ENCODE results near the gene GOLGA6L10. TPM values are rescaled to one million over a fixed set of nuclear protein-coding genes. Genes with fewer than 3 reads are reported as not detected.

Gene GOLGA6L10
- total and polyA plus RNA-seq, 9 of the 15 experiments (the other 6 are each of a cell fraction or from before 2014, with no cell fraction given): 0.32 to 7.1 (median 2.0) TPM

DNA sequence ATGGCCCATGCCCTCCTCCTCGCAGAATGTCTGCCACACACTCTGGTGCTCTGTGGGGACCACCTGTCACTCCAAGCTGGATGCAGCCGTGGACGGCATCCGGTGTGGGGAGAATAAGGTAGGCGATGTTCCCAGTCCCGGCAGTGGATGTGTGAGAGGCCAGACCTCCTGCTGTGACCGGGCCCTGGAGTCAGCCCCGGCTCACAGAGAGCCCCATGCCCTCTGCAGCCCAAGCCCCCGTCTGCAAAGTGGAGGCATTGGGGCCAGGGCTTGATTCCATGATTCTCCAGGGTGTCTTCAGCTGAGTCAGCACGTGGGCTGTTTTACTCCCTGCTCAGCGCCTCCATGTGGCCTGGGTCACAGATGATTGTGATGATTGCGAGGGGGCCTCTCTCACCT is 32.2 kb downstream of the GOLGA6L10 start (continued):
- TF ChIP-seq TGIF2 (CRISPR knock-in tag; IDR thresholded peaks at IDR 0.05) (no peak), NR2C2 (CRISPR knock-in tag; IDR thresholded peaks at IDR 0.05) (no peak), NR2C2 (tag; IDR thresholded peaks at IDR 0.05) (no peak), SUPT5H (IDR thresholded peaks at IDR 0.05) (no peak), ZKSCAN3 (CRISPR knock-in tag; IDR thresholded peaks at IDR 0.05) (no peak), NCOA6 (IDR thresholded peaks at IDR 0.05) (no peak), L3MBTL2 (IDR thresholded peaks at IDR 0.05) (peak; percentile 88), MBD2 (IDR thresholded peaks at IDR 0.05; ENCODE audit: borderline replicate concordance, low read depth) (no peak), PRMT5 (CRISPR knock-in tag; IDR thresholded peaks at IDR 0.05) (no peak), ZNF316 (IDR thresholded peaks at IDR 0.05) (peak; percentile 96), MAFK (IDR thresholded peaks at IDR 0.05; ENCODE audit: low read length) (peak; percentile 87), SMAD2 (IDR thresholded peaks at IDR 0.05; ENCODE audit: low read depth, low read length) (no peak), ARID2 (IDR thresholded peaks at IDR 0.05) (no peak), ZNF224 (CRISPR knock-in tag; IDR thresholded peaks at IDR 0.05) (no peak), MAFF (IDR thresholded peaks at IDR 0.05; ENCODE audit: low read length) (peak; percentile 75), ZNF134 (CRISPR knock-in tag; conservative IDR thresholded peaks at IDR 0.05) (no peak)
- TF ChIP-seq, protein P1, sequence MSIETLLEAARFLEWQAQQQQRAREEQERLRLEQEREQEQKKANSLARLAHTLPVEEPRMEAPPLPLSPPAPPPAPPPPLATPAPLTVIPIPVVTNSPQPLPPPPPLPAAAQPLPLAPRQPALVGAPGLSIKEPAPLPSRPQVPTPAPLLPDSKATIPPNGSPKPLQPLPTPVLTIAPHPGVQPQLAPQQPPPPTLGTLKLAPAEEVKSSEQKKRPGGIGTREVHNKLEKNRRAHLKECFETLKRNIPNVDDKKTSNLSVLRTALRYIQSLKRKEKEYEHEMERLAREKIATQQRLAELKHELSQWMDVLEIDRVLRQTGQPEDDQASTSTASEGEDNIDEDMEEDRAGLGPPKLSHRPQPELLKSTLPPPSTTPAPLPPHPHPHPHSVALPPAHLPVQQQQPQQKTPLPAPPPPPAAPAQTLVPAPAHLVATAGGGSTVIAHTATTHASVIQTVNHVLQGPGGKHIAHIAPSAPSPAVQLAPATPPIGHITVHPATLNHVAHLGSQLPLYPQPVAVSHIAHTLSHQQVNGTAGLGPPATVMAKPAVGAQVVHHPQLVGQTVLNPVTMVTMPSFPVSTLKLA (conservative IDR thresholded peaks at IDR 0.05): 0 out of 4 replicates have a peak, but pooled peaks of 1 of the 2 experiments have one; percentile 27
- TF ChIP-seq, protein P2, sequence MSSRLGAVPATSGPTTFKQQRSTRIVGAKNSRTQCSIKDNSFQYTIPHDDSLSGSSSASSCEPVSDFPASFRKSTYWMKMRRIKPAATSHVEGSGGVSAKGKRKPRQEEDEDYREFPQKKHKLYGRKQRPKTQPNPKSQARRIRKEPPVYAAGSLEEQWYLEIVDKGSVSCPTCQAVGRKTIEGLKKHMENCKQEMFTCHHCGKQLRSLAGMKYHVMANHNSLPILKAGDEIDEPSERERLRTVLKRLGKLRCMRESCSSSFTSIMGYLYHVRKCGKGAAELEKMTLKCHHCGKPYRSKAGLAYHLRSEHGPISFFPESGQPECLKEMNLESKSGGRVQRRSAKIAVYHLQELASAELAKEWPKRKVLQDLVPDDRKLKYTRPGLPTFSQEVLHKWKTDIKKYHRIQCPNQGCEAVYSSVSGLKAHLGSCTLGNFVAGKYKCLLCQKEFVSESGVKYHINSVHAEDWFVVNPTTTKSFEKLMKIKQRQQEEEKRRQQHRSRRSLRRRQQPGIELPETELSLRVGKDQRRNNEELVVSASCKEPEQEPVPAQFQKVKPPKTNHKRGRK (tag; IDR thresholded peaks at IDR 0.05): no peak
- TF ChIP-seq, protein P3, sequence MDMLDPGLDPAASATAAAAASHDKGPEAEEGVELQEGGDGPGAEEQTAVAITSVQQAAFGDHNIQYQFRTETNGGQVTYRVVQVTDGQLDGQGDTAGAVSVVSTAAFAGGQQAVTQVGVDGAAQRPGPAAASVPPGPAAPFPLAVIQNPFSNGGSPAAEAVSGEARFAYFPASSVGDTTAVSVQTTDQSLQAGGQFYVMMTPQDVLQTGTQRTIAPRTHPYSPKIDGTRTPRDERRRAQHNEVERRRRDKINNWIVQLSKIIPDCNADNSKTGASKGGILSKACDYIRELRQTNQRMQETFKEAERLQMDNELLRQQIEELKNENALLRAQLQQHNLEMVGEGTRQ (CRISPR knock-in tag; IDR thresholded peaks at IDR 0.05): peak; percentile 51; the same call in 1 of the 2 replicates
- TF ChIP-seq, protein P4, sequence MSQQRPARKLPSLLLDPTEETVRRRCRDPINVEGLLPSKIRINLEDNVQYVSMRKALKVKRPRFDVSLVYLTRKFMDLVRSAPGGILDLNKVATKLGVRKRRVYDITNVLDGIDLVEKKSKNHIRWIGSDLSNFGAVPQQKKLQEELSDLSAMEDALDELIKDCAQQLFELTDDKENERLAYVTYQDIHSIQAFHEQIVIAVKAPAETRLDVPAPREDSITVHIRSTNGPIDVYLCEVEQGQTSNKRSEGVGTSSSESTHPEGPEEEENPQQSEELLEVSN (IDR thresholded peaks at IDR 0.05; ENCODE audit: borderline replicate concordance in 1 of 2, extremely low read depth in 1 of 2, insufficient read depth in 1 of 2, insufficient read length in 1 of 2, low read depth in 1 of 2, low read length in 1 of 2, poor library complexity in 1 of 2, severe bottlenecking in 1 of 2): peak in 1 of 2 experiments; percentile 71
- TF ChIP-seq, protein P5, sequence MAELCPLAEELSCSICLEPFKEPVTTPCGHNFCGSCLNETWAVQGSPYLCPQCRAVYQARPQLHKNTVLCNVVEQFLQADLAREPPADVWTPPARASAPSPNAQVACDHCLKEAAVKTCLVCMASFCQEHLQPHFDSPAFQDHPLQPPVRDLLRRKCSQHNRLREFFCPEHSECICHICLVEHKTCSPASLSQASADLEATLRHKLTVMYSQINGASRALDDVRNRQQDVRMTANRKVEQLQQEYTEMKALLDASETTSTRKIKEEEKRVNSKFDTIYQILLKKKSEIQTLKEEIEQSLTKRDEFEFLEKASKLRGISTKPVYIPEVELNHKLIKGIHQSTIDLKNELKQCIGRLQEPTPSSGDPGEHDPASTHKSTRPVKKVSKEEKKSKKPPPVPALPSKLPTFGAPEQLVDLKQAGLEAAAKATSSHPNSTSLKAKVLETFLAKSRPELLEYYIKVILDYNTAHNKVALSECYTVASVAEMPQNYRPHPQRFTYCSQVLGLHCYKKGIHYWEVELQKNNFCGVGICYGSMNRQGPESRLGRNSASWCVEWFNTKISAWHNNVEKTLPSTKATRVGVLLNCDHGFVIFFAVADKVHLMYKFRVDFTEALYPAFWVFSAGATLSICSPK (IDR thresholded peaks at IDR 0.05; ENCODE audit: borderline replicate concordance): no peak
- TF ChIP-seq, protein P6, sequence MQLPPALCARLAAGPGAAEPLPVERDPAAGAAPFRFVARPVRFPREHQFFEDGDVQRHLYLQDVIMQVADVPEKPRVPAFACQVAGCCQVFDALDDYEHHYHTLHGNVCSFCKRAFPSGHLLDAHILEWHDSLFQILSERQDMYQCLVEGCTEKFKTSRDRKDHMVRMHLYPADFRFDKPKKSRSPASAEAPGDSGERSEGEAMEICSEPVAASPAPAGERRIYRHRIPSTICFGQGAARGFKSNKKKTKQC (CRISPR knock-in tag; IDR thresholded peaks at IDR 0.05): no peak
- TF ChIP-seq, protein P7, sequence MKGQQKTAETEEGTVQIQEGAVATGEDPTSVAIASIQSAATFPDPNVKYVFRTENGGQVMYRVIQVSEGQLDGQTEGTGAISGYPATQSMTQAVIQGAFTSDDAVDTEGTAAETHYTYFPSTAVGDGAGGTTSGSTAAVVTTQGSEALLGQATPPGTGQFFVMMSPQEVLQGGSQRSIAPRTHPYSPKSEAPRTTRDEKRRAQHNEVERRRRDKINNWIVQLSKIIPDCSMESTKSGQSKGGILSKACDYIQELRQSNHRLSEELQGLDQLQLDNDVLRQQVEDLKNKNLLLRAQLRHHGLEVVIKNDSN (CRISPR knock-in tag; IDR thresholded peaks at IDR 0.05): peak; percentile 59

Measured in K562 (cell line).